Stimulated activated CD4-positive, alpha-beta T cell treated with anti-CD3 and anti-CD28 coated beads, TNF-alpha, amount 100 ng/mL, for 24 hours (primary cell): ENCODE measurements around the gene GRB2.
A peak's percentile ranks its signal among the peaks of the same experiment; 100 is the strongest.
"Not testable (repeated sequence)": the region's sequence is repeated elsewhere in the genome, so short reads cannot be mapped to it uniquely, and the experiment has no call there.

ENCODE experiments used
- DNase-seq, 3 experiments: peaks; one replicate each; pipeline ENCODE4 v3.0.0-alpha.2; 2020; ENCODE audit warnings: low read depth in 3 of 3

Gene GRB2

GRCh38 chr17:75288359-75288758 is 117.1 kb downstream of the GRB2 start:
- no peak for DNase-seq

- no peak for DNase-seq
These were observed 118.3 kb downstream of the GRB2 start for GRCh38 chr17:75287221-75287620.

DNA sequence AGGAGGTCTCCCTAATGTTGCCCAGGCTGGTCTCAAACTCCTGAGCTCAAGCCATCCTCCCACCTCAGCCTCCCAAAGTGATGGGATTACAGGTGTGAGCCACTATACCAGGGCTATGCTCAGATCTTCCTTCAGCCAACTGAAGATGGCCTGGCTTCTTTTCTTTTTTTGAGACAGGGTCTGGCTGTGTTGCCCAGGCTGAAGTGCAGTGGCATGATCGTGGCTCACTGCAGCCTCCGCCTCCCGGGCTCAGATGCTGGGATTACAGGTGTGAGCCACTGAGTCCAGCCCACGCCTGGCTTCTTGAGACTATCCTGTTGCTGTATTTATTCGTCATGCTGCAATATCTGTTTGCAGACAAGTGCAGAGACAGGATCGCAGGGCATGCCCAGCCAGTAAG is 120.4 kb downstream of the GRB2 start:
- DNase-seq = no peak

DNA sequence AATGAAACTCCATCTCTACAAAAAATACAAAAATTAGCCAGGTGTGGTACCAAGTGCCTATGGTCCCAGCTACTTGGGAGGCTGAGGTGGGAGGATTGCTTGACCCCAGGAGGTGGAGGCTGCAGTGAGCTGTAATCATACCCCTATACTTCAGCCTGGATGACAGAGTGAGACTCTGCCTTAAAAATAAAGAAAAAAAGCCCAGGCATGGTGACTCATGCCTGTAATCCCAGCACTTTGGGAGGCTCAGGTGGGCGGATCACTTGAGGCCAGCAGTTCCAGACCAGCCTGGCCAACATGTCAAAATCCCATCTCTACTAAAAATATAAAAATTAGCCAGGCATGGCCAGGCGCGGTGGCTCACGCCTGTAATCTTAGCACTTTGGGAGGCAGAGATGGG is 125.3 kb downstream of the GRB2 start:
- not testable (repeated sequence) for DNase-seq

DNA sequence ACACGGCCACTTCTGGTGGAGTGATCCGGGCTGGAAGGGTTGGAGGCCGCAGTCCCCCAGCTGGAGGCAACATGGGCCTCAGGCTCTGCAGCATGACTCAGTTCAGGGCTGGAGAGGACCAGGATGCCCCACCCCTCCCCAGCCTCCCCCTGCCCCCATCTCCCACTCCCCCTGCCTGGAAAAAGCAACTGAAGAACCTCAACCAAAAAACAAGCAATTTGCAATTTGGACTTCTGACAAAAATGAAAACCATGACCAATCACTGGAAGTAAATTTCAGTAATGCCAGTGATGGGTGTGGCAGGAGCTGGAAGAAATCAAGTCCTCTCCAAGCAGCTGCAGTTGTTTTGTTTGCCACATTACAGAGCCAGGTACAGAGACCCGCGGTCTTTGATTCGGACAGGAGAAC is 127.8 kb downstream of the GRB2 start:
- DNase-seq = no peak

- DNase-seq = no peak
These were observed 131.3 kb downstream of the GRB2 start for GRCh38 chr17:75273977-75274708.

GRCh38 chr17:75272848-75273184 is 132.7 kb downstream of the GRB2 start:
- DNase-seq = no peak

- peak in 1 of 3 experiments; percentile 26 for DNase-seq
These were observed 133.3 kb downstream of the GRB2 start for GRCh38 chr17:75271955-75272847.

DNA sequence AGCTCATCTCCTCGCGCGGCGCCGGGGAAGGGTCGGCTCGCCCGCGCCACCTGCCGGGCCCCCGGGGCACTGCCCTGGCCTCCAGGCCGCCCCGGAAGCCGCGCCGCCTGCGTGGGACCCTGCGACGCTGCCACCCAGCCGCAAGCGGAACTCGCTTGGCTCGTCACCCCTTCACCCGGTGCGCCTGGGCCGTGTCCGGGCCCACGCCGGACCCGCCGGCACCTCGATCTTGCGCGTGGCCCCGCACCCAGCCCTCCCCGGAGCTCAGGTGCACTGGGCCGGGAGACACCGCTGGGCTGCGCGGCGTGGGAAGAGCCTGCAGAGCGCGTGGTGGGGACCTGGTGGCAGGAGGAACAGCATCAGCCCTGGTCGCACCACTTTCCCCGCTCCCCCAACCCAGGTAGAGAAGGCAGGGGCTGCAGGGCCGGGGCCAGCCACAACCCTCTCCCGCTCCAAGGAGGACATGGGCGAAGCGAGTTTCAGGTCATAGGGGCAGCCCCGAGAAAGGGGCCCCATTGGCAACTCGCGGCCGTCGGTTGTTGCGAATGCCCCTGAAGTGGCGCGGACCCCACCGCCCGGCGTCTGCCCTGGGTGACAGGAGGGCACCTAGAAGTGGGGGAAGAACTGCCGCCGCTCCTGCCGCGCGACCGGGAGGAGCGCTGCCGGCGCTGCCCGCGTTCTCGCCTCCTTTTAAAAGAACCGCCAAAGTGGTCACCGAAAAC is 134.1 kb downstream of the GRB2 start:
- peak; percentile 77 to 84 (median 82) for DNase-seq

DNA sequence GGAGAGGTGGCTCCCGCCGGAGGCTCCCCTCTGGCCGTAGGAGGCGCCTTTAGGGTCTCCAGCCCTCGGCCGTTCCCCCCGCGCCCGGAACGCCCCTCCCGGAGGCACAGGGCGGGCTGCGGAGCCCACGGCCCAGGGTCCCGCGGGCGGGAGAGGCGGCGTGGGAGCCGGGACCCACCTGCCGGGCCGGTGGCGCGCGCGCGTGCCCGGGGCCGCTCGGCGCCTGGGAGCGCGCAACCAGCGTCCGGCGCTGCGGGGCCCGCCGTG is 134.6 kb downstream of the GRB2 start, which contains the start of gene MIF4GD:
MIF4GD (minus strand) TSS at position 266 of the 267 bp plus-strand sequence. CDS start 1,036 bp downstream, outside the sequence.
- DNase-seq = no peak

GRCh38 chr17:75270218-75270965 is 135.1 kb downstream of the GRB2 start:
- DNase-seq = peak in 2 of 3 experiments; percentile 31 to 64

DNA sequence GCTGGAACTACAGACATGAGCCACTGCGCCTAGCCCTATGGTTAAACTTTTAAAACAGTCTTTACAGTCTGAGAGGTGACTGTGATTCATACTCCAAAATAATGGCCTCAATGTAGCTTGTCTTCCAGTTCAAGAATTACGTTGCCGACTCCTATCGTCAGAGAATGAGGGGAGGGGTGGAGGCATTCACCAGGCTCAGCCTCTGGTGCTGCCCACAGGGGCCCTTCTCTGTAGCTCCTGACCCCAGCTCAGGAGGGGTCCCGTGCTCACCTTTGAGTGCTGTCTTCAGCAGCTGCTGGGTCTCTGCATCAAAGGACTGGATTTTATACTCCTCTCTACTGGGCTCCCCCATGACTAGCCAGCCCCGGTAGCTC is 135.6 kb downstream of the GRB2 start:
- DNase-seq = no peak
